Measurements from ENCODE around the gene DLGAP1.

The DLGAP1 gene

DNA sequence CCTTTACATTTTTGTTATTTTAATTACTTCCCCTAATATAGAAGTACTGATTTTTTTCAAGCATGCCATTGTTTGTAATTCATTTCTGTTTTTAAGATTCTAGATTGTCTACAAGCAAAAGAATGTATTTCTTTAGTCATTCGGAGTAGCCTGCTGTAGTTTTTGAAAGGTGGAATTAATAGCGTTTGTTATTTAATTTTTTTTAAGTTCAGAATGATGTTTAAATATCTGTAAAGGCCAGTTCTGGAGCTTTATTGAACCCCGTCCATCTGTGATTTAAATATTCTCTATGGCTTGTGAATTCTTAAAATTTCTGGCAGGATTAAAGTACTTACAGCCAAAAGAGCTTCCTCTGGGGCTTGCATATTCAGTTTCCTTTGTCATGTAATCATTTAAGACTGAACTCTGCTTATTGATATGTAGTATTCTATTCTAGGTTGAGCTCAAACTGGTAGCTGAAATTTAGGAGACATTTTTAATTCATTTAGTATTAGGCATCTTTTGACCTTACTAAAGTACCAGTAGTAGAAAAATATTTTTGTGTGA lies 999.9 kb downstream of the DLGAP1 start:
- ChIA-PET POLR2A (no interaction called here), CTCF (interaction anchor here (0.6 to 1.2 kb wide), 3 partner anchors 18 to 121 kb away, joined by 3 read pairs; no protein-coding TSS in a partner anchor)
- DNase-seq (ENCODE audit: extremely low spot score) = no peak
- TF ChIP-seq SUZ12 (IDR thresholded peaks at IDR 0.05) (no peak), FOXA1 (IDR thresholded peaks at IDR 0.05) (no peak), ELF4 (IDR thresholded peaks at IDR 0.05) (no peak), FOXK2 (IDR thresholded peaks at IDR 0.05) (no peak), TARDBP (IDR thresholded peaks at IDR 0.05) (no peak), FOXM1 (IDR thresholded peaks at IDR 0.05; ENCODE audit: borderline replicate concordance) (no peak), BHLHE40 (IDR thresholded peaks at IDR 0.05; ENCODE audit: borderline replicate concordance) (no peak), HDGF (IDR thresholded peaks at IDR 0.05; ENCODE audit: borderline replicate concordance) (no peak)
- TF ChIP-seq, protein P1, sequence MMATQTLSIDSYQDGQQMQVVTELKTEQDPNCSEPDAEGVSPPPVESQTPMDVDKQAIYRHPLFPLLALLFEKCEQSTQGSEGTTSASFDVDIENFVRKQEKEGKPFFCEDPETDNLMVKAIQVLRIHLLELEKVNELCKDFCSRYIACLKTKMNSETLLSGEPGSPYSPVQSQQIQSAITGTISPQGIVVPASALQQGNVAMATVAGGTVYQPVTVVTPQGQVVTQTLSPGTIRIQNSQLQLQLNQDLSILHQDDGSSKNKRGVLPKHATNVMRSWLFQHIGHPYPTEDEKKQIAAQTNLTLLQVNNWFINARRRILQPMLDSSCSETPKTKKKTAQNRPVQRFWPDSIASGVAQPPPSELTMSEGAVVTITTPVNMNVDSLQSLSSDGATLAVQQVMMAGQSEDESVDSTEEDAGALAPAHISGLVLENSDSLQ (IDR thresholded peaks at IDR 0.05) = no peak

DNA sequence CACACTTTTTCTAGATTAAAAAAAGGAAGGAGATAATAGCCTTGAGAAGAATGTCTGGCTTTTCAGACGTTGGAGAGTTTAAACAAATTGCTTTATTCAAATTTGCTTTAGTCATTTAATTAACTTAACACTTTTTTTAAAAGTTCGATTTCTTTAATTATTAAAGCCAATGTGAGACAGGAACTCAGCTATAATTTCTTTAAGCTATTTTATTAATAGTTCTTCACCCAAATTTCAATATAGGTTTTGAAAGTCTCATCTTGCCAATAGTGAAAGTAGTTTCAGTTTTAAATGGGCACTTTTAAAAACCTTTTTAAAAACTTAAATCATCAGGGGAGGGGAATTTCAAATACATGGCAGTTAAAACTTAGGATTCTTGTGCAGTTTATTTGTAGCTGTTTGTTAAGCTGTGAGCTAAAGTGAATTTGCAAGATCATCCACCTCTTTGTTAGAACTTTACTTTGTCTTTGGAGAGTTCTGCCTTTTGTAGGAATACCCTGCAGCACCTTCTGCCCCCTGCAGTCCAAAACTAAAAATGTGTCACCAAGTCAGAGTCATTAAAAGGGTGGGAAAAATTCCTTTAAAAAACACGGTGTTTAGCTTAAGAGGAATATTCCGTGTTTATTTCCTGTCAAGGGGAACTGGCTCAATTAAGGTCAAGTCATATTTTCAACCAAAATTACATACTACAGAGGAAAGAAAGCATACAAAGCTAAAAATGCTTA lies 1000.6 kb downstream of the DLGAP1 start:
- ChIA-PET POLR2A (interaction anchor here (1.1 kb wide), 1 partner anchor 45 kb away, joined by 3 read pairs; no protein-coding TSS in a partner anchor), CTCF (interaction anchor here (0.6 to 1.2 kb wide), 3 partner anchors 19 to 120 kb away, joined by 3 read pairs; no protein-coding TSS in a partner anchor)
- TF ChIP-seq HDGF (IDR thresholded peaks at IDR 0.05; ENCODE audit: borderline replicate concordance) (no peak), CTBP1 (IDR thresholded peaks at IDR 0.05; ENCODE audit: borderline replicate concordance) (no peak), SP1 (IDR thresholded peaks at IDR 0.05) (no peak), TARDBP (IDR thresholded peaks at IDR 0.05) (no peak), L3MBTL2 (conservative IDR thresholded peaks at IDR 0.05) (no peak), LEF1 (IDR thresholded peaks at IDR 0.05; ENCODE audit: borderline replicate concordance) (no peak), NFRKB (IDR thresholded peaks at IDR 0.05) (no peak), ELF4 (IDR thresholded peaks at IDR 0.05) (no peak), SUZ12 (IDR thresholded peaks at IDR 0.05) (no peak), FOXM1 (IDR thresholded peaks at IDR 0.05; ENCODE audit: borderline replicate concordance) (no peak), ZNF384 (IDR thresholded peaks at IDR 0.05) (no peak), FOXK2 (IDR thresholded peaks at IDR 0.05) (no peak), BHLHE40 (IDR thresholded peaks at IDR 0.05; ENCODE audit: borderline replicate concordance) (no peak), ARNT (IDR thresholded peaks at IDR 0.05) (no peak), FOXA1 (IDR thresholded peaks at IDR 0.05) (no peak)
- TF ChIP-seq, protein P1 (IDR thresholded peaks at IDR 0.05) = no peak
- DNase-seq (ENCODE audit: extremely low spot score) = peak; percentile 9

DNA sequence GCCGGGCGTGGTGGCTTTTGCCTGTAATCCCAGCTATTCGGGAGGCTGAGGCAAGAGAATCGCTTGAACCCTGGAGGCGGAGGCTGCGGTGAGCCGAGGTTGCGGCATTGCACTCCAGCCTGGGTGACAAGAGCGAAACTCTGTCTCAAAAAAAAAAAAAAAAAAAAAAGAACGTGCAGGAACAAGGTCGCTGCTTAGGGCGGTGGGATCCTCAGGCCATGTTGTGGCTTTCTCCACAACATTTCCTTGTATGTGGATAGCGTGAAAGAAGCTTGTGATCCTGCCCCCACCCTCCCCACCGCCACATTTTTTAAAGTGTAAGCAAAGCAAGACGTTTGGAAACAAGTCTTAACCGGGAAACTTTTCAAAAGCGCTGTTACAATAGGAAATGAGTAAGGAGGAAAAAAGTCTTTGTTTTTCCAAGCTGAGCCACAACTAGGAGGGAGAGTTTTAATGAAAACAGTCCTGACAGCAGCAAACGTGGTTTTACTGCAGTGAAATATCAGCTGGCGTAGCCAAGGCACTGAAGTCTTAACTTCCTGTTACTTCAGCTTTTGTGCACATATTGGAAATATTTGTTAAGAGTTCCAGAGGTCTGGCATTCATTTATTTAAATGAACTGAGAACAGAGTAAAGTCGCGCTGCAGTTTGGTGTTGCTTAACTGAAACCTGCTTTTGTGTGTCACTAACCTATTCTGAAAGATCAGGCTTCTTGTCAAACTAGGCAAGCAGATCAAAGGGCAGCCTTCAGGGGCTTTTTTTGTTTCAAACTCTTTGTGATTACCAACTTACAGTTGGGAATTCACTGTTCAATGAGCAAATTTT lies 1001.4 kb downstream of the DLGAP1 start:
- ChIA-PET CTCF (interaction anchor here (0.6 to 1.2 kb wide), 3 partner anchors 29 to 205 kb away, joined by 4 to 9 read pairs (median 5); no protein-coding TSS in a partner anchor), POLR2A (interaction anchor here (1.1 kb wide), 2 partner anchors 9 to 45 kb away, joined by 3 to 4 read pairs; no protein-coding TSS in a partner anchor)
- TF ChIP-seq TARDBP (IDR thresholded peaks at IDR 0.05) = no peak
- TF ChIP-seq SUZ12 (IDR thresholded peaks at IDR 0.05) = no peak
- no peak for TF ChIP-seq LEF1 (IDR thresholded peaks at IDR 0.05; ENCODE audit: borderline replicate concordance)
- TF ChIP-seq FOXK2 (IDR thresholded peaks at IDR 0.05) = no peak
- TF ChIP-seq FOXM1 (IDR thresholded peaks at IDR 0.05; ENCODE audit: borderline replicate concordance) = no peak
- no peak for TF ChIP-seq ZNF384 (IDR thresholded peaks at IDR 0.05)
- TF ChIP-seq CTBP1 (IDR thresholded peaks at IDR 0.05; ENCODE audit: borderline replicate concordance) = no peak
- no peak for TF ChIP-seq ARNT (IDR thresholded peaks at IDR 0.05)
- no peak for TF ChIP-seq NFRKB (IDR thresholded peaks at IDR 0.05)
- TF ChIP-seq BHLHE40 (IDR thresholded peaks at IDR 0.05; ENCODE audit: borderline replicate concordance) = no peak
- DNase-seq (ENCODE audit: extremely low spot score) = no peak

DNA sequence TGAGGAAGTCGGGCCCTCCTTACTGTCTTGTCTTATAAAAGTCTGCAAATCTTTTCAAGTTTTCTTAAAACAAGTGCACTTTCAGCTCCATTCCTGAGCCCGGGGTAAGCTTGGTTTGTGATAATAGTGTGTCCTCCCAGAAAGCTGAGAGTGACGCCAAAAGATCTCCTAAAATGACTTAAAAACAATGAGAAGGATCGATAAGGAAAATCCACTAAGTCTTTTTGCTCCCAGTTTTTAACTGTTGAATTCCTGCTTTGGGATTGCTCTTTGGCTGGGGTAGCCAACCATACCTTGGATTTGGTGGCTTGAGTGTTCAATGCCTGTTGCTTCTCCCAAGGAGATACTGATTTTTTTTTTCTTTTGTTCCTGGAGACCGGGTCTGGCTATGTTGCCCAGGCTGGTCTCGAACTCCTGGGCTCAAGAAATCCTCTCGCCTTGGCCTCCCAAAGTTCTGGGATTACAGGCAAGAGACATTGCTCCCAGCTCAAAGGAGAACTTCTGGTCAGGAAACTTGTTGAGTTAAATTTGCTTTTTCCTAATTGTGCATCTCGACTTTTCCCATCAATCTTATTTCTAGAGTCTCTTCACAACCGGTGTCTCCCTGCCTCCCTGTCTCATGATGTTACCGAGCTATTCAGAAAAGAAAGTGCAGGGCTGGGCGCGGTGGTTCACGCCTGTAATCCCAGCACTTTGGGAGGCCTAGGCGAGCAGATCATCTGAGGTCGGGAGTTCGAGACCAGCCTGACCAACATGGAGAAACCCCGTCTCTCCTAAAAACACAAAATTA lies 1002.2 kb downstream of the DLGAP1 start:
- TF ChIP-seq NFRKB (IDR thresholded peaks at IDR 0.05) (no peak), SUZ12 (IDR thresholded peaks at IDR 0.05) (no peak), CTBP1 (IDR thresholded peaks at IDR 0.05; ENCODE audit: borderline replicate concordance) (no peak), ARNT (IDR thresholded peaks at IDR 0.05) (no peak), LEF1 (IDR thresholded peaks at IDR 0.05; ENCODE audit: borderline replicate concordance) (no peak), TARDBP (IDR thresholded peaks at IDR 0.05) (no peak), ZNF384 (IDR thresholded peaks at IDR 0.05) (no peak), HDGF (IDR thresholded peaks at IDR 0.05; ENCODE audit: borderline replicate concordance) (no peak), FOXM1 (IDR thresholded peaks at IDR 0.05; ENCODE audit: borderline replicate concordance) (no peak), FOXA1 (IDR thresholded peaks at IDR 0.05) (no peak), SP1 (IDR thresholded peaks at IDR 0.05) (no peak)
- TF ChIP-seq, protein P1 (IDR thresholded peaks at IDR 0.05) = no peak
- ChIA-PET CTCF (interaction anchor here (0.6 to 1.2 kb wide), 4 partner anchors 30 to 354 kb away, joined by 3 to 9 read pairs (median 4); no protein-coding TSS in a partner anchor), POLR2A (interaction anchor here (0.8 to 1.1 kb wide), 3 partner anchors 9 to 150 kb away, joined by 3 to 4 read pairs (median 3); no protein-coding TSS in a partner anchor)
- DNase-seq (ENCODE audit: extremely low spot score) = no peak
